MM.1S (cell line): ENCODE measurements around the gene CSTF3.
"Not testable (repeated sequence)": the region's sequence is repeated elsewhere in the genome, so short reads cannot be mapped to it uniquely, and the experiment has no call there.

ENCODE experiments used
- DNase-seq: peaks from one replicate; pipeline ENCODE4 v3.0.0-alpha.2; 2015
- H2AFZ ChIP-seq: fragments of 300-600 bp; sonication (generic); 2 replicates; pipeline ENCODE4 v1.6.0; 2016; ENCODE audit warnings: antibody characterized with exemption, low read length
- H3F3A ChIP-seq: fragments of 300-600 bp; sonication (generic); 2 replicates; pipeline ENCODE4 v1.6.1; 2016; ENCODE audit warnings: mild to moderate bottlenecking, antibody characterized with exemption, low read length, moderate library complexity, mixed read lengths; ENCODE audit not compliant: insufficient read depth
- H3K27ac ChIP-seq: fragments of 300-600 bp; sonication (generic); 2 replicates; pipeline ENCODE4 v1.5.1; 2016; ENCODE audit warnings: mild to moderate bottlenecking, low read length
- H3K27me3 ChIP-seq: fragments of 300-600 bp; sonication (generic); replicated peaks from 2 replicates; pipeline ENCODE4 v1.6.0; 2016; ENCODE audit warnings: low read length; ENCODE audit not compliant: insufficient read depth
- H3K36me3 ChIP-seq: fragments of 300-600 bp; sonication (generic); replicated peaks from 2 replicates; pipeline ENCODE4 v1.6.1; 2016; ENCODE audit warnings: mild to moderate bottlenecking, low read length, mixed read lengths; ENCODE audit not compliant: insufficient read depth
- H3K4me1 ChIP-seq: fragments of 300-600 bp; sonication (generic); 2 replicates; pipeline ENCODE4 v1.6.1; 2016; ENCODE audit warnings: low read length, mixed read lengths
- H3K4me2 ChIP-seq: fragments of 300-600 bp; sonication (generic); 2 replicates; pipeline ENCODE4 v1.6.0; 2016; ENCODE audit warnings: low read depth, low read length
- H3K4me3 ChIP-seq: fragments of 300-600 bp; sonication (generic); 2 replicates; pipeline ENCODE4 v1.5.1; 2016; ENCODE audit warnings: low read length, mixed read lengths
- H3K79me2 ChIP-seq: fragments of 300-600 bp; sonication (generic); 2 replicates; pipeline ENCODE4 v1.6.1; 2016; ENCODE audit warnings: mixed run types, low read length, mixed read lengths
- H3K9ac ChIP-seq: fragments of 300-600 bp; sonication (generic); 2 replicates; pipeline ENCODE4 v1.6.1; 2016; ENCODE audit warnings: low read length, mixed read lengths
- H3K9me2 ChIP-seq: fragments of 300-600 bp; sonication (generic); replicated peaks from 2 replicates; pipeline ENCODE4 v1.6.1; 2016; ENCODE audit warnings: mild to moderate bottlenecking, low read length, mixed read lengths; ENCODE audit not compliant: insufficient read depth
- H3K9me3 ChIP-seq: fragments of 300-600 bp; sonication (generic); replicated peaks from 2 replicates; pipeline ENCODE4 v1.6.1; 2016; ENCODE audit warnings: mild to moderate bottlenecking, low read length, mixed read lengths; ENCODE audit not compliant: insufficient read depth
- H4K20me1 ChIP-seq: fragments of 300-600 bp; sonication (generic); 2 replicates; pipeline ENCODE4 v1.6.1; 2016; ENCODE audit warnings: mild to moderate bottlenecking, low read length, moderate library complexity, mixed read lengths; ENCODE audit not compliant: insufficient read depth
- CTCF ChIP-seq: fragments of 300-600 bp; sonication (generic); IDR thresholded peaks from 2 replicates; pipeline ENCODE4 v1.5.1; 2016; ENCODE audit warnings: antibody characterized with exemption, low read length, mixed read lengths
- EZH2 ChIP-seq: fragments of 300-600 bp; sonication (generic); optimal IDR thresholded peaks from 2 replicates; pipeline ENCODE3; 2017; ENCODE audit warnings: low read depth, mild to moderate bottlenecking, antibody characterized with exemption, low read length, mixed read lengths
- EZH2phosphoT487 ChIP-seq: fragments of 300-600 bp; sonication (generic); IDR thresholded peaks from 2 replicates; pipeline ENCODE4 v1.6.1; 2018; ENCODE audit warnings: antibody characterized with exemption, low read length

Gene CSTF3

GRCh38 chr11:33057284-33057683 lies 104.0 kb downstream of the CSTF3 start:
- TF ChIP-seq EZH2phosphoT487 (no peak), CTCF (no peak), EZH2 (no peak)
- H3K36me3 ChIP-seq = no peaks in the 10 kb centered on the region; the same call in 1 of the 2 replicates
- no peak overlapping the region for H3K4me3 ChIP-seq
- no peak for DNase-seq
- no peaks in the 10 kb centered on the region for H3K9me3 ChIP-seq
- no peak overlapping the region for H3K27ac ChIP-seq
- no peaks in the 10 kb centered on the region for H4K20me1 ChIP-seq
- H3K9ac ChIP-seq = no peak overlapping the region
- no peaks in the 10 kb centered on the region for H3K27me3 ChIP-seq
- H2AFZ ChIP-seq = no peak overlapping the region
- H3K79me2 ChIP-seq = no peaks in the 10 kb centered on the region
- no peaks in the 10 kb centered on the region for H3K9me2 ChIP-seq
- no peaks in the 10 kb centered on the region for H3K4me1 ChIP-seq
- H3K4me2 ChIP-seq = no peak overlapping the region
- H3F3A ChIP-seq = no peaks in the 10 kb centered on the region

GRCh38 chr11:33055375-33055774 lies 105.9 kb downstream of the CSTF3 start:
- Histone ChIP-seq H3K36me3 (no peaks in the 10 kb centered on the region; the same call in 1 of the 2 replicates), H3K4me3 (no peak overlapping the region), H4K20me1 (no peaks in the 10 kb centered on the region), H3K27ac (no peak overlapping the region), H3F3A (no peaks in the 10 kb centered on the region), H3K9me2 (no peaks in the 10 kb centered on the region), H2AFZ (no peak overlapping the region), H3K4me2 (no peak overlapping the region), H3K79me2 (no peaks in the 10 kb centered on the region), H3K27me3 (no peaks in the 10 kb centered on the region), H3K9ac (no peak overlapping the region), H3K4me1 (no peaks in the 10 kb centered on the region), H3K9me3 (no peaks in the 10 kb centered on the region)
- DNase-seq = no peak
- TF ChIP-seq EZH2 (no peak), CTCF (no peak), EZH2phosphoT487 (no peak)

- H3K4me1 ChIP-seq = no peaks in the 10 kb centered on the region
- no peak for DNase-seq
- no peak overlapping the region for H3K27ac ChIP-seq
- no peak overlapping the region for H3K4me3 ChIP-seq
- no peak overlapping the region for H3K9ac ChIP-seq
- no peaks in the 10 kb centered on the region for H3K9me2 ChIP-seq
- TF ChIP-seq CTCF = no peak
- no peaks in the 10 kb centered on the region for H3K9me3 ChIP-seq
- no peak overlapping the region for H3K4me2 ChIP-seq
- no peaks in the 10 kb centered on the region for H3K27me3 ChIP-seq
- no peaks in the 10 kb centered on the region for H4K20me1 ChIP-seq
- H3K79me2 ChIP-seq = no peaks in the 10 kb centered on the region
- no peaks in the 10 kb centered on the region for H3F3A ChIP-seq
- no peaks in the 10 kb centered on the region for H3K36me3 ChIP-seq
- H2AFZ ChIP-seq = no peak overlapping the region
These were observed 109.0 kb downstream of the CSTF3 start for GRCh38 chr11:33052231-33052630.

GRCh38 chr11:33049565-33050408 lies 111.5 kb downstream of the CSTF3 start:
- H3K27ac ChIP-seq, H3K27me3 ChIP-seq, H3K9ac ChIP-seq, DNase-seq, H3K9me3 ChIP-seq, H2AFZ ChIP-seq, H3K36me3 ChIP-seq, H3K9me2 ChIP-seq, H4K20me1 ChIP-seq, H3K4me1 ChIP-seq, H3K4me2 ChIP-seq, H3K4me3 ChIP-seq, H3K79me2 ChIP-seq, H3F3A ChIP-seq: not testable (repeated sequence)

- not testable (repeated sequence) for DNase-seq, H3K4me1 ChIP-seq, H3K36me3 ChIP-seq
These were observed 112.6 kb downstream of the CSTF3 start for GRCh38 chr11:33048701-33049100.

More at GRCh38 chr11:33048701-33049100, 112.6 kb downstream of the CSTF3 start:
- H3K9ac ChIP-seq, H3K27ac ChIP-seq, H3K79me2 ChIP-seq, H3K4me3 ChIP-seq, H3K9me2 ChIP-seq, H3K27me3 ChIP-seq, H2AFZ ChIP-seq, H3F3A ChIP-seq, H4K20me1 ChIP-seq, H3K9me3 ChIP-seq, H3K4me2 ChIP-seq: not testable (repeated sequence)
